B cell (primary cell): ENCODE measurements around the gene PDE3A. TPM values are rescaled to one million over a fixed set of nuclear protein-coding genes. Genes with fewer than 3 reads are reported as not detected.

Experiments
- ATAC-seq: fragments of 200-7000 bp; cut with Tn5 transposase; one replicate; pipeline ENCODE4 v1.10.0; 2021; ENCODE audit warnings: low read depth, mild to moderate bottlenecking, moderate number of reproducible peaks, moderate library complexity
- CTCF ChIA-PET: fragments of 350-600 bp; sonication (Branson Sonifier 250); formaldehyde crosslinking; loops from one replicate; lab custom pipeline; 2021; ENCODE audit warnings: antibody characterized with exemption, inconsistent platforms; lab: Charles Lee
- POLR2A ChIA-PET: fragments of 350-600 bp; sonication (Branson Sonifier 250); formaldehyde crosslinking; loops from one replicate; lab custom pipeline; 2021; ENCODE audit warnings: antibody characterized with exemption; lab: Charles Lee
- DNase-seq: peaks from one replicate; pipeline ENCODE4 v3.0.0; 2013
- H2AFZ ChIP-seq: 2 replicates; pipeline ENCODE4 v1.6.1; 2012; ENCODE audit warnings: mild to moderate bottlenecking, low read depth, low read length; ENCODE audit not compliant: insufficient read depth, poor library complexity, severe bottlenecking
- H3K27ac ChIP-seq, 2 donors: 1 replicate in 1 of 2; 2 replicates in 1 of 2; pipeline ENCODE4 v1.5.1; 2012 to 2013; ENCODE audit warnings: low read length in 2 of 2, mild to moderate bottlenecking in 2 of 2, moderate library complexity in 1 of 2
- H3K27me3 ChIP-seq, 4 experiments: fragments of 200-600 bp in 1 of 4; sonication (generic) in 1 of 4; replicated peaks in 1 of 4; 1 replicate in 2 of 4; 2 replicates in 2 of 4; pipeline versions ENCODE4 v1.6.1 to v1.7.0; 2013 to 2016; ENCODE audit warnings: low read length in 3 of 4, mild to moderate bottlenecking in 2 of 4, mixed read lengths in 1 of 4, moderate library complexity in 1 of 4; ENCODE audit not compliant: insufficient read depth in 4 of 4, control insufficient read depth in 3 of 4; ENCODE audit errors: control extremely low read depth in 1 of 4
- H3K36me3 ChIP-seq, 2 experiments: replicated peaks in 1 of 2; 1 replicate in 1 of 2; 2 replicates in 1 of 2; pipeline versions ENCODE4 v1.6.1 to v1.7.1; 2013; ENCODE audit warnings: low read length in 1 of 2; ENCODE audit not compliant: insufficient read depth in 2 of 2, control insufficient read depth in 1 of 2; ENCODE audit errors: control extremely low read depth in 1 of 2, extremely low read depth in 1 of 2
- H3K4me1 ChIP-seq, 2 donors: fragments of 200-600 bp in 1 of 2; sonication (generic) in 1 of 2; 1 replicate in 1 of 2; 2 replicates in 1 of 2; pipeline versions ENCODE4 v1.5.1 to v1.6.1; 2013 to 2017; ENCODE audit warnings: low read length in 2 of 2; ENCODE audit not compliant: control insufficient read depth in 2 of 2, insufficient read depth in 2 of 2
- H3K4me2 ChIP-seq: replicated peaks from 2 replicates; pipeline ENCODE3; 2012; ENCODE audit warnings: mild to moderate bottlenecking, low read depth, low read length; ENCODE audit not compliant: poor library complexity, severe bottlenecking
- H3K4me3 ChIP-seq, 5 experiments: fragments of 200-600 bp in 1 of 5; sonication (generic) in 1 of 5; 1 replicate in 3 of 5; 2 replicates in 2 of 5; pipeline versions ENCODE4 v1.5.1 to v1.7.0; 2011 to 2016; ENCODE audit warnings: low read length in 4 of 5, mild to moderate bottlenecking in 4 of 5, low read depth in 2 of 5, control low read depth in 1 of 5, moderate library complexity in 1 of 5; ENCODE audit not compliant: insufficient read depth in 1 of 5; ENCODE audit errors: control extremely low read depth in 1 of 5, extremely low read depth in 1 of 5
- H3K79me2 ChIP-seq: fragments of 200-600 bp; sonication (generic); one replicate; pipeline ENCODE4 v1.6.0; 2016; ENCODE audit warnings: low read length; ENCODE audit not compliant: control insufficient read depth, insufficient read depth
- H3K9ac ChIP-seq: fragments of 200-600 bp; sonication (generic); 2 replicates; pipeline ENCODE4 v1.6.1; 2017; ENCODE audit warnings: mild to moderate bottlenecking, low read length, moderate library complexity
- H3K9me3 ChIP-seq, 3 donors: one replicate each; pipeline versions ENCODE4 v1.6.1 to v1.7.1; 2013; ENCODE audit warnings: low read length in 2 of 3; ENCODE audit not compliant: control insufficient read depth in 2 of 3, insufficient read depth in 1 of 3; ENCODE audit errors: control extremely low read depth in 1 of 3
- H4K20me1 ChIP-seq: 2 replicates; pipeline ENCODE4 v1.6.0; 2012; ENCODE audit warnings: mild to moderate bottlenecking, low read length; ENCODE audit not compliant: insufficient read depth, control insufficient read depth, poor library complexity, severe bottlenecking
- H3K27ac Mint-ChIP-seq: one replicate; pipeline ENCODE4 v1.8.0; 2021; ENCODE audit warnings: mixed read lengths
- H3K27me3 Mint-ChIP-seq: one replicate; pipeline ENCODE4 v1.8.0; 2021; ENCODE audit warnings: mixed read lengths
- H3K4me1 Mint-ChIP-seq: one replicate; pipeline ENCODE4 v1.8.0; 2021; ENCODE audit warnings: mixed read lengths
- H3K4me3 Mint-ChIP-seq: one replicate; pipeline ENCODE4 v1.8.0; 2021; ENCODE audit warnings: mixed read lengths
- H3K9me3 Mint-ChIP-seq: one replicate; pipeline ENCODE4 v1.8.0; 2022; ENCODE audit warnings: mixed read lengths; ENCODE audit not compliant: insufficient read depth
- EZH2 ChIP-seq: IDR thresholded peaks from 2 replicates; pipeline ENCODE4 v1.6.1; 2012; ENCODE audit warnings: borderline replicate concordance, low read depth, mild to moderate bottlenecking, moderate library complexity, low read length; ENCODE audit not compliant: insufficient read depth, poor library complexity, severe bottlenecking
- WGBS: methylation state at CpG from one replicate; pipeline ENCODE4 v1.1.5; 2013; ENCODE audit warnings: missing lambda C conversion rate; ENCODE audit not compliant: insufficient coverage; 5-methylcytosine and 5-hydroxymethylcytosine counted together
- intact Hi-C: fragments of 100-400 bp; cut with micrococcal nuclease; formaldehyde crosslinking; loops from one replicate; pipeline ENCODE4 v1.10.0; 2022
- polyA plus RNA-seq: library from polyadenylated mRNA; depleted of rRNA; stranded (reverse); fragments of >200 nt; gene quantifications from 2 replicates; pipeline ENCODE4 v1.2.3, GENCODE V29; 2012
- total RNA-seq, 2 donors: library from RNA; stranded (reverse); fragments of 120-200 nt in 1 of 2; gene quantifications; 1 replicate in 1 of 2; 2 replicates in 1 of 2; pipeline versions ENCODE4 v1.2.3 to v1.2.4, GENCODE V29; 2013 to 2022
- TF ChIP-seq, protein P1 (sequence below): fragments of 200-600 bp; IDR thresholded peaks from one replicate; pipeline ENCODE4 v1.8.0; 2022; ENCODE audit warnings: antibody characterized with exemption, mild to moderate bottlenecking

The PDE3A gene
- total and polyA plus RNA-seq, 2 donors (not counting 1 experiment from before 2014, with no cell fraction given): not detected

DNA sequence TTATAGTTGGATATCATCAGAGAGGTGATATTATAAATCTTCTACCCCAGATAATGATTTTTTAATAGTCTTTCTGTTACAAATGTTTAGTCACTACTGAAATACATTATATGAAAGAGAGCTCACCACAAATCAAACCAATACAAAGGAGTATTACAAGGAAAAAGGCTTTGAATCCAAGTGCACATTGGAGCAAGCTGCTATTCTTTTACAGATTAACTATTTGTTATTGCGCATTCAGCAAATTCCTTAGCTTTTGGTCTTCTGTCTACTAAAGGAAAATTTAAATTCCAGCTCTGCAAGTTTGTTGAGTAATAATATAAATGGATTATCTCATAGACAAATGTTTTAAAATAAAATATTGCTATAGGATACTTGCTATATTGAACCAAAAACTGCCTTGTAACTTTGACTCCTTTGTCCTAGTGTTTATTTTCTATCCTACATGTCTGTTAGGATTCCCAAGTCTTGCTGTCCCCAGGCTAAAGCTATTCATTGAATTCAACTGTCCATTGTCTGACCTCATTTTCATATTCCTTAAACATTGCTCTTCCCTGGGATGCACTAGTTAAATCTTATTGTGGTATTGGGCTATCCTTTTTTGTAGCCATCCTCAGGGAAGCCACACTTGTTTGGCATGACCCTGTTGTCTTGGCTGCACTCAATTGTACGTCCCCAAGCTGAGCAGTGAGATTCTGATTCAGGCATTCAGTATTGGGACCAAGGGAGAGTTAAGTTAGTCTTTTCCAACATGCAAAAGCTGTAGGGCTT is 41.5 kb downstream of the PDE3A start:
- H3K27me3 Mint-ChIP-seq: no peaks in the 10 kb centered on the region
- no peak for ATAC-seq
- no peak for DNase-seq
- ChIA-PET POLR2A (no interaction called here), CTCF (no interaction called here)
- H3K9ac ChIP-seq: no peak overlapping the region
- no peak overlapping the region for H3K27ac Mint-ChIP-seq
- H3K4me2 ChIP-seq: no peak overlapping the region
- no peaks in the 10 kb centered on the region for H3K79me2 ChIP-seq
- H3K4me1 ChIP-seq: peaks cover 4 to 5% of the 10 kb centered on the region in 2 donors
- H3K27me3 ChIP-seq: no peaks in the 10 kb centered on the region
- 86% methylated on average over 1 of the region's 2 CpGs for WGBS
- peaks cover 2% of the 10 kb centered on the region for H3K9me3 Mint-ChIP-seq
- TF ChIP-seq, protein P1, sequence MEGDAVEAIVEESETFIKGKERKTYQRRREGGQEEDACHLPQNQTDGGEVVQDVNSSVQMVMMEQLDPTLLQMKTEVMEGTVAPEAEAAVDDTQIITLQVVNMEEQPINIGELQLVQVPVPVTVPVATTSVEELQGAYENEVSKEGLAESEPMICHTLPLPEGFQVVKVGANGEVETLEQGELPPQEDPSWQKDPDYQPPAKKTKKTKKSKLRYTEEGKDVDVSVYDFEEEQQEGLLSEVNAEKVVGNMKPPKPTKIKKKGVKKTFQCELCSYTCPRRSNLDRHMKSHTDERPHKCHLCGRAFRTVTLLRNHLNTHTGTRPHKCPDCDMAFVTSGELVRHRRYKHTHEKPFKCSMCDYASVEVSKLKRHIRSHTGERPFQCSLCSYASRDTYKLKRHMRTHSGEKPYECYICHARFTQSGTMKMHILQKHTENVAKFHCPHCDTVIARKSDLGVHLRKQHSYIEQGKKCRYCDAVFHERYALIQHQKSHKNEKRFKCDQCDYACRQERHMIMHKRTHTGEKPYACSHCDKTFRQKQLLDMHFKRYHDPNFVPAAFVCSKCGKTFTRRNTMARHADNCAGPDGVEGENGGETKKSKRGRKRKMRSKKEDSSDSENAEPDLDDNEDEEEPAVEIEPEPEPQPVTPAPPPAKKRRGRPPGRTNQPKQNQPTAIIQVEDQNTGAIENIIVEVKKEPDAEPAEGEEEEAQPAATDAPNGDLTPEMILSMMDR: no peak
- TF ChIP-seq EZH2: no peak
- H3K36me3 ChIP-seq: no peaks in the 10 kb centered on the region
- peaks cover 7% of the 10 kb centered on the region for H3K4me1 Mint-ChIP-seq
- H3K4me3 Mint-ChIP-seq: no peak overlapping the region
- H3K27ac ChIP-seq: no peak overlapping the region
- H3K4me3 ChIP-seq: no peak overlapping the region
- intact Hi-C loops: no loop called here
- H4K20me1 ChIP-seq: no peaks in the 10 kb centered on the region
- no peak overlapping the region for H2AFZ ChIP-seq
- H3K9me3 ChIP-seq: no peaks in the 10 kb centered on the region

DNA sequence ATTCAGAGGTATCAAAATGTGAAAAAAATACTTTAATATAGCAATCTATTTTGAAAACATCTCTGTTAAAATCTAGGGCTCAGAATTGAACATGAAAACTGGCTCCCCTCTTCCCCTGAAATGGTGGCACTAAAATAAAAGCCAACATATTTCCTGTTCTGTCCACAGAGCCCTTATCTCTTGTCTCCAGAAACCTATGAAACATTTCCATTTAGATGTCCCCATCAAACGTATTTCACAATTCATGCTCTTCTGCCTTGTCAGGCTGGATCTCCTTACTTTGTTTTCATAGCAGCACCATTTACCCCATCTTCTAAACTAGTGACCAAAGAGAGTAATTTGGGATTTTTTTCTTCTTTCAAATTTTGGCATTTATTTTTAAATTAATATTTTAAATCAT is 42.4 kb downstream of the PDE3A start:
- Mint-ChIP-seq H3K27me3 (no peaks in the 10 kb centered on the region), H3K4me1 (peaks cover 1% of the 10 kb centered on the region), H3K4me3 (no peak overlapping the region), H3K9me3 (peaks cover 1% of the 10 kb centered on the region), H3K27ac (no peak overlapping the region)
- Histone ChIP-seq H2AFZ (no peak overlapping the region), H4K20me1 (no peaks in the 10 kb centered on the region), H3K27me3 (no peaks in the 10 kb centered on the region), H3K79me2 (no peaks in the 10 kb centered on the region), H3K27ac (no peak overlapping the region), H3K4me2 (no peak overlapping the region), H3K4me1 (no peaks in the 10 kb centered on the region), H3K9me3 (no peaks in the 10 kb centered on the region), H3K4me3 (no peak overlapping the region), H3K9ac (no peak overlapping the region), H3K36me3 (no peaks in the 10 kb centered on the region)
- no CpG with 5 or more reads among the region's 1 CpG for WGBS
- ChIA-PET CTCF (no interaction called here), POLR2A (no interaction called here)
- TF ChIP-seq EZH2: no peak
- TF ChIP-seq, protein P1: no peak
- DNase-seq (no peak), ATAC-seq (no peak)
- intact Hi-C loops: no loop called here
